Activated CD8-positive, alpha-beta memory T cell treated with anti-CD3 and anti-CD28 coated beads for 48 hours (primary cell): ENCODE measurements around the gene AVEN.

Source experiments
- DNase-seq, 3 experiments: peaks; one replicate each; pipeline ENCODE4 v3.0.0-alpha.2; 2020; ENCODE audit warnings: low read depth in 2 of 3, low spot score in 2 of 3

The AVEN gene

DNA sequence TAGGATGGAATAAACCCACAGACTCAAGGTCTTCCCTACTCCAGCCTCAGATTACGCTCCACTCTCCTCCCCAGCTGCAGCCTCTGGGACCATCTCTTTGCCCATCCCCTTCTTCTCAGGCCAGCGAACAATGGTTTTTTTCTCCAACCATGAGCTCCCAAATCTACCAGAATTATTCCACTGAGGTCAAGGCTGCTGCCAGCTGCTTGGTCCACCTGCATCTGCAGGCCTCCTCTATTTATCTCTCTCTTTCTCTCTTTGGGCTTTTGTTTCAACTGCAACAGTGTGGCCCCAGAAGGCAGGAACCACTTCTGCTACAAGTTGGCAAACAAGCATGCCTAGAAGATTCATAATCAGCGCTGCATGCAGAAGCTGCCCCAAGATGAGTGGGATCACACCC lies 51.6 kb downstream of the AVEN start:
- DNase-seq: no peak

GRCh38 chr15:33985751-33986150 lies 53.3 kb downstream of the AVEN start:
- DNase-seq: no peak

DNA sequence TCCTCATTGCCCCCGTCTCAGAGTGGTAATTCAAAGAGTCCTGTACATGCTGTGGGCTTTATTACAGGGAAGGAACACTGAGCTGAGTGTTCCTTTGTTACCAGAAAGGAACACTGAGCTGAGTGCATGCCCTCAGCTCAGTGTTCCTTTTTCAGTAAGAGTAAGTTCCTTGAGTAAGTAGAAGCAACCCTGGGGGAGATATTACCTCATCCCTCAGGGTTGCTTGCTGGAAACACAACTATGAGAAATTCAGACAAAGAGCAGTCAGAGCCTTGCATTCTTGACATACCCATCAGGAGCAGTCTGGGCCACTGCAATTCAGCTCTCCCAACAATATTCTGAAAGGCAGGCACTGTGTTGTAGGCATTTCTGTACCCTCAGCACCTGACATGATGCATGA lies 53.7 kb downstream of the AVEN start:
- no peak for DNase-seq

GRCh38 chr15:33982516-33982915 lies 56.5 kb downstream of the AVEN start:
- DNase-seq: no peak

DNA sequence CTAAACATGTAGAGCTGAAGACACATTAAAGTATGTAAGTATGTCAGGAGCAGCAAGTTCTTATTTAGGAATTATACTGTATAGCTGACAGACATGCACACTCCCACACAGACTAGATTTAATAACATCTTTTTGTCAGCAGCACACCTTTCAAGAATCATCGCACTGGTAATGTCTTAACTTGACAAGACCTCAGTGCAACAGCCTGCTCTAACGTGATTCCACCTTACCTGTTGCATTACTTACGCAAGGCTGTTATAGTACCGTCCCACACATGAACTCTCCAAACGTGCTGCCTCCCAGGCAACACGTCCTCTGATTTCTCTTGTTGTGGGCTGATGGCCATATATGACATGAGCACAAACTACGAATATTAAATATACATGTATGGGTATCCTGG lies 58.8 kb downstream of the AVEN start:
- DNase-seq: no peak

DNA sequence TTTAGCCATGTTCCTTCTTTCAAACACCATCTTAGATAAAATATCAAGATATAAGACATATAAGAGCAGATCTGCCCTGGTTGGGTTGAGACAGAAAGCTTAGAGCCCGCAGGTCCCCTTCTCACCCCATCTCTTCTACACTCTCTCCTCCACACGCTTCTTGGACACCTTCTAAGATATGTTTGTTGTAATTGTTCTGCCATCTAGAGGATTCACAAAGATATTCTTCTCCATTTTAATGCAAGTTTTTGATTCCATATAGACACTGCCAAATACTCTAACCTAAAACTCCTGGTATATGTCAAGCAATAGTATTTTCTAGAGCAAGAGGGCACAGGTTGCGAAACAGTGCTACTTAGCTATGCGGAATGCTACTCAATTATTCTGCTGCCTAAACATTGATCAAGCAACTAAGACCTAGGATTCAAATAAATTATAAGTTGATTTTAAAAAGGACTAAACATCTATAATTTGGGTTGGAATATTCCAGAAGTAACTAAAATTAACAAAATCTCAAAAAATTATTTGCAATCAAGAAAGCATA lies 63.9 kb downstream of the AVEN start:
- no peak for DNase-seq

DNA sequence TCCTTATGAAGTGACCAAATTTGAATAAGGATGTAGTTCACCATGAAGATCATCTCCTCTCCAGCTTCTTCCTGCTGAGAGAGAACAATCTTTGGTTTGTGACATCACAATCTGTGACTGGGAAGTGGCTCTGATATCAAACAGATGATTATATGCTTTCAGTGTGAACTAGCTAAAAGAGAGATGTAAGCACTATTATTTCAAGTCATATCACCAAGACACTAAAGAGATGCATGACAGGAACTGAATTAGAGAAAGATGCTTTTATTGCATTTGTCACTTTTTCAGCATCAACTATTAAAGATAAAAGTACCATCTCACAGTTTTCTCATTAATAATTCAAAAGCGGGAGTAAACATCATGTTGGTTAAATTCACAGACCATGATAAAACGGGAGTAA lies 67.2 kb downstream of the AVEN start:
- DNase-seq: no peak

DNA sequence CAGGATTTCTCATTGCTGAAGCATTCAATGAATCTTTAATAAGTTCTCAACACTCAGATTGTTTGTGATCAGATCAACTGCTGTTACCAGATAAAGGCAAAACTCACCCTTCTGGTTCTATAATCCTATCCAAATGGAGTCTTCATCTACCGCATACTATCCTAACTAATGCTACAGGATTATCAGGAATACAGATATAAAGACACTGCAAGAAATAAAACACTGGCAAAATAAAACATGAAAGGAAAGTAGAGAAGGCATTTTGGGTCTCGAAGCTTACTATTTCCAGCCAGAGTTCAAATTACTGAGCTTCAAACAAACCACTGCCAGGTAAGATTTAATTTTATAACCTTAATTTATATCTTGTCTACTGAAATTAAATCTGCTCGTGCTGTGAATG lies 70.2 kb downstream of the AVEN start:
- DNase-seq: no peak

DNA sequence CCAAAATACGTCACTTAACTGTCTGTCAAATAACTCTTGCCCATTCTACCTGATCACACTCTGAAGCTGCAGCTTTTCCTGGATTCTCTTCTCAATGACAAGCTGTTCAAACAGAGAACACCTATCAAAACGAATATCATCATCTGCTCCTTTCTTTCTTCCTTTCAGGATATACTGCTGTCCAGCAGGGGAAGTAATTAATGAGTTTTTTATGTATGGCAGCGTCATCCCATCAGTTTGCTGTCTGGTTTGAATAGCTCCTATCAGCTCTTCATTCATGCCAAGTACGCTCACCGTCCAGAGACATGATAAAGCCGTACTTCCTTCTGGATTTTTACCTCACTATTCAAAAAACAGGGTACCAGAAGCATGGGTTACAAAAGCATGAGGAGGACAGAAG lies 70.8 kb downstream of the AVEN start, which contains the start of gene CHRM5:
TSS of gene CHRM5 (plus strand) at position 274 of the 400 bp plus-strand sequence. CDS start 94,221 bp downstream, outside the sequence.
- DNase-seq: no peak

GRCh38 chr15:33964665-33965040 lies 74.4 kb downstream of the AVEN start:
- DNase-seq: no peak

DNA sequence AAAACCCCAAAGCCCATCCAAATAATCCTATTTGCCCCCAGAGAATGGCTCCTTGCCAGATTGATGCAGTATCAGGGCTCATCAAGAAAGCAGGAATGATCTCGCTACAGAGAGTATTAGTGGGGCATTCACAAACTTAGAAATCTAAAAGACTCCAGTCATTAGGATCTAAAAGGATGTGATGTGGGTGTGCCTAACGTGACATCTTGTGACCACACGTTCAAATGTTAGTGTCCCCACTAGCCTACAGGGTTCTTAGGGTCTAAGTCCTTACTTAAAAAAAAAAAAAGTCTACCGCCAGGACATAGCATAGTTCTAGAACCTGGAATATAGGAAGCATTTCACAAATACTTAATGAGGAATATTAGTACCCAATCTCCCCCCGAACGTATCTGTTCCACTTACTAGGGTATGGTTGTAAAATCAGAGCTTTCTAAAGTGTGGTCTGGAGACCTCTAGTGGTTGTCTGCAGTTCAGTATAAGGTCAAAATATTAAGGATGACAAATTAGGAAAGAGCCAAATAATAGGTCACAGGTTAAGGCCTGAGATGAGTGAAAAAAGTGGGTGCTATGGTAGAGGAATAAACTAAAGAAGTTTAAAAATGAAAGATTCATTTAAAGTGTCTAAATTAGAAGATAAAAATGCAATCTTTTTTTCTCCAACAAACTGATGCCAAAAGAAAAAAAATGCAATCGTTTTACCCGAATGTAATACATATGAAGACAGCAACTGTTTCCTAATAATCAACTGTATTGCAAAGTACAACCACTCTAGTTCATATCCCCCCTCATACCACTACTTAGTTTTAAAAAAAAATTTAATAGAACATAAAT lies 75.0 kb downstream of the AVEN start:
- DNase-seq: no peak

GRCh38 chr15:33960549-33960935 lies 78.5 kb downstream of the AVEN start:
- DNase-seq: no peak

DNA sequence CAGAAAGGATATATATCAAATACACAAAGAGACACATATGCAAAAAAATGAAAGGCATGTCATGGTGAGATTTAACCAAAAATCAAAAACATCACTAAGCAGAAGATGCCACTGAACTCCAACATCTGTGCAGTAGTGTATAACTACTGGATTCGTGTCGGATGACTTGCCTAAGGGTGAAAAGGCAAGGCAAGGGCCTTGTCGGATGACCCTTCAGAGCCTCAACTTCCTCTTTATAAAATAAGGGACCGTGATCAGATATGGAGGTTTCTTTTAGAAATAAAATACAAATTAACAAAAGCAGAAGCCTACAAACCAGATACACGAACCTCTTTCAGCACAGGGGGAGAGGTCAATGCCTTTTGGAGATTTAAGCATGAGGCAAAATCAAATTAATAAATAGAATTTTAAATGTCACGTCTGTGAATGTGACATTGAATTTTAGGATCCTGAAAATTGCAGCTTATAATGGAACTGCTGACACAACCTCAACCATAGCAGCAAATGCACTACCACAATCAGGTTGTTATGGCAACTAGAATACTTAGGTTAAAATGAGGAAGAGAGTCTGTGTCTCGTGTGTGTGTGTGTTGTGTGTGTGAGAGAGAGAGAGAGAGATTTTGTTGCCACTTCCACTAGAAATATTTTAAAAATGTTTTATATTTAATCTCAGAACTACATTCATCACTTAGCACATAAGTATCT lies 79.0 kb downstream of the AVEN start:
- no peak for DNase-seq

GRCh38 chr15:33956397-33956796 lies 82.6 kb downstream of the AVEN start:
- no peak for DNase-seq

DNA sequence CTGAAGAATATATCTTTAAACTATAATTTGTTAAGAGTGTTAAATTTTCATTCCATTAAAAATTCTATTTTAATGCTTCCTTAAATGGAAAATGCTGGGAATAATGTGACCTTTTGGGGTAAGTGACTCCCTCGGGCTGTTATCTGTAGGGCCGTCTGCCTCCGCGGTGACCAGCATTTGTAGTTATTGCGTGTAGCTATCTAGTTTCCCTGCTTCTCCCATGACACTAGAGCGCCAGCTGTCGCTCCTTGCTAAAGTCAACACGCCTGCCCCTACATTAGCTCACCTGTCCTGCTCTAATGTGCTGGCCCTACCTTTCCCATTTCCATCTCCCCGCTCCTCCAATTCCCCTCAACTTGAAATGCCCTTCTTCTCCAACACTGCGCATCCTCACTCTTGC lies 83.1 kb downstream of the AVEN start:
- DNase-seq: no peak

GRCh38 chr15:33946152-33946551 lies 92.9 kb downstream of the AVEN start:
- DNase-seq: no peak

GRCh38 chr15:33941279-33942063 lies 97.5 kb downstream of the AVEN start:
- no peak for DNase-seq

- DNase-seq: no peak
Observed at GRCh38 chr15:33934921-33935320, 104.1 kb downstream of the AVEN start.

GRCh38 chr15:33934396-33934795 lies 104.6 kb downstream of the AVEN start:
- no peak for DNase-seq

GRCh38 chr15:33932734-33933133 lies 106.3 kb downstream of the AVEN start:
- DNase-seq: no peak

DNA sequence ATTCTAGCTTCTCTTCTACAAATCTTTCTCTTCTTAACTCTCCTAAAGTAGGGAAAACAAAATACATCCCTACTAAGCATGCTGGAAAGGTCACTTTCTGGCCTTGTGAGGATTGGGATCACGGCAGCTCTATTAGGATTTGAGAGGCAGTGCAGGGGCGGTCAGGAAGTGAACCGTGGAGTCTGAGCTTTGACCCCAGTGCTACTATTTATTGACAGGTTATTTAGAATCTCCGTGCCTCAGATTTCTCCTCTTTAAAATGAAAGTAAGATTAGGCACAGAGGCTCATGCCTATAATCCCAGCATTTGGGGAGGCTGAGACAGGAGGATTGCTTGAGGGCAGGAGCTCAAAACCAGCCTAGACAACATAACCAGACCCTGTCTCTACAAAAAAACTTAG lies 112.7 kb downstream of the AVEN start:
- no peak for DNase-seq

- no peak for DNase-seq
Observed at GRCh38 chr15:33923446-33923845, 115.6 kb downstream of the AVEN start.
